Measurements from ENCODE around the gene MYZAP. TPM values are rescaled to one million over a fixed set of nuclear protein-coding genes. Genes with fewer than 3 reads are reported as not detected.

MYZAP gene
- total RNA-seq, 1 experiment from 2014 or later: 0.68 TPM

DNA sequence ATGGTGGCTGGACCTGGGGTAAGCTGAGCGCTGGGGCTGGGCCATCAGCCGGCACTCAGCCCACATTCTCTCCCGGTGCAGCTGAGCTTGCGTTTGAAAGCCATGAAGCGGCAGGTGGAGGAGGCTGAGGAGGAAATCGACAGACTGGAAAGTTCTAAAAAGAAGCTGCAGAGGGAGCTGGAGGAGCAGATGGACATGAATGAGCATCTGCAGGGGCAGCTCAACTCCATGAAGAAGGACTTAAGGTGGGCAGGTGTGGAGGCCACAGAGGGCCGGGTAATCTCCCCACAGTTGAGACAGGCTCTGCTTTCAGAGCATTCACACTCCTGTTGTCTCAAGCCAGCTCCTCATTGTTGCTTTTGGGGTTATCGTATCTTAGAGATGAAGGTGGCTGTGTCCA lies 45.7 kb upstream of the MYZAP start (continued):
- TF ChIP-seq ZNF121 (CRISPR knock-in tag; IDR thresholded peaks at IDR 0.05): no peak
- no peak for TF ChIP-seq RELA (CRISPR knock-in tag; IDR thresholded peaks at IDR 0.05; ENCODE audit: borderline replicate concordance)
- TF ChIP-seq, protein P1, sequence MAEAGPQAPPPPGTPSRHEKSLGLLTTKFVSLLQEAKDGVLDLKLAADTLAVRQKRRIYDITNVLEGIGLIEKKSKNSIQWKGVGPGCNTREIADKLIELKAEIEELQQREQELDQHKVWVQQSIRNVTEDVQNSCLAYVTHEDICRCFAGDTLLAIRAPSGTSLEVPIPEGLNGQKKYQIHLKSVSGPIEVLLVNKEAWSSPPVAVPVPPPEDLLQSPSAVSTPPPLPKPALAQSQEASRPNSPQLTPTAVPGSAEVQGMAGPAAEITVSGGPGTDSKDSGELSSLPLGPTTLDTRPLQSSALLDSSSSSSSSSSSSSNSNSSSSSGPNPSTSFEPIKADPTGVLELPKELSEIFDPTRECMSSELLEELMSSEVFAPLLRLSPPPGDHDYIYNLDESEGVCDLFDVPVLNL (CRISPR knock-in tag; IDR thresholded peaks at IDR 0.05; ENCODE audit: borderline replicate concordance, low read depth): no peak
- TF ChIP-seq, protein P2, sequence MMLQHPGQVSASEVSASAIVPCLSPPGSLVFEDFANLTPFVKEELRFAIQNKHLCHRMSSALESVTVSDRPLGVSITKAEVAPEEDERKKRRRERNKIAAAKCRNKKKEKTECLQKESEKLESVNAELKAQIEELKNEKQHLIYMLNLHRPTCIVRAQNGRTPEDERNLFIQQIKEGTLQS (CRISPR knock-in tag; conservative IDR thresholded peaks at IDR 0.05): no peak
- no peak for TF ChIP-seq GABPB1 (CRISPR knock-in tag; IDR thresholded peaks at IDR 0.05)

DNA sequence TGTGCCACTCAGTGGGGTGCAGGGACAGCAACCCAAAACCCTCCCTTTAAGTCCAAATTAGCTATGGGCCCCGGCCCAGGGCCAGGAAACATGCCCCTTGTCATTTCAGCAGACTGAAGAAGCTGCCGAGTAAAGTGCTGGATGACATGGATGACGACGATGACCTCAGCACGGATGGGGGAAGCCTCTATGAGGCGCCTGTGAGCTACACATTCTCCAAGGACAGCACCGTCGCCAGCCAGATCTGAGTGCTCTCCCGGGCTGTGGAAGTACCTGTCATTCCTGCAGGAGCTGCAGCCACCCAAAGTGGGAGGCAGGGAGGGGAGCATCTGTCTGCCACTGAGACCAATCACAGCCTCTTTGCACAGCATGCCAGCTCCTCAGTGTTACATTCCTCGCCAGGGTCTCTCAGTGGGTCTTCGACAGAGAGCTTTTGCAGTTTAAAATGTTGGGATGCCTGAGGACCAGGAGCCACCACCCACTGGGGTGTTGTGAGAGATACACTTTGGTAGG lies 44.4 kb upstream of the MYZAP start:
- ATAC-seq (no peak), DNase-seq (ENCODE audit: low spot score) (no peak)
- ChIA-PET CTCF (interaction anchor here (0.7 to 3.9 kb wide), 8 partner anchors 13 to 400 kb away, joined by 3 to 21 read pairs (median 4); no protein-coding TSS in a partner anchor), POLR2A (no interaction called here)
- Mint-ChIP-seq H3K36me3 (peaks cover 75% of the 10 kb centered on the region), H3K4me3 (no peak overlapping the region), H3K27ac (no peak overlapping the region), H3K9me3 (no peaks in the 10 kb centered on the region), H3K27me3 (ENCODE audit: low read depth) (no peaks in the 10 kb centered on the region), H3K4me1 (peaks cover 17% of the 10 kb centered on the region)
- TF ChIP-seq, protein P3, sequence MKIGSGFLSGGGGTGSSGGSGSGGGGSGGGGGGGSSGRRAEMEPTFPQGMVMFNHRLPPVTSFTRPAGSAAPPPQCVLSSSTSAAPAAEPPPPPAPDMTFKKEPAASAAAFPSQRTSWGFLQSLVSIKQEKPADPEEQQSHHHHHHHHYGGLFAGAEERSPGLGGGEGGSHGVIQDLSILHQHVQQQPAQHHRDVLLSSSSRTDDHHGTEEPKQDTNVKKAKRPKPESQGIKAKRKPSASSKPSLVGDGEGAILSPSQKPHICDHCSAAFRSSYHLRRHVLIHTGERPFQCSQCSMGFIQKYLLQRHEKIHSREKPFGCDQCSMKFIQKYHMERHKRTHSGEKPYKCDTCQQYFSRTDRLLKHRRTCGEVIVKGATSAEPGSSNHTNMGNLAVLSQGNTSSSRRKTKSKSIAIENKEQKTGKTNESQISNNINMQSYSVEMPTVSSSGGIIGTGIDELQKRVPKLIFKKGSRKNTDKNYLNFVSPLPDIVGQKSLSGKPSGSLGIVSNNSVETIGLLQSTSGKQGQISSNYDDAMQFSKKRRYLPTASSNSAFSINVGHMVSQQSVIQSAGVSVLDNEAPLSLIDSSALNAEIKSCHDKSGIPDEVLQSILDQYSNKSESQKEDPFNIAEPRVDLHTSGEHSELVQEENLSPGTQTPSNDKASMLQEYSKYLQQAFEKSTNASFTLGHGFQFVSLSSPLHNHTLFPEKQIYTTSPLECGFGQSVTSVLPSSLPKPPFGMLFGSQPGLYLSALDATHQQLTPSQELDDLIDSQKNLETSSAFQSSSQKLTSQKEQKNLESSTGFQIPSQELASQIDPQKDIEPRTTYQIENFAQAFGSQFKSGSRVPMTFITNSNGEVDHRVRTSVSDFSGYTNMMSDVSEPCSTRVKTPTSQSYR (CRISPR knock-in tag; IDR thresholded peaks at IDR 0.05): no peak
- TF ChIP-seq, protein P4, sequence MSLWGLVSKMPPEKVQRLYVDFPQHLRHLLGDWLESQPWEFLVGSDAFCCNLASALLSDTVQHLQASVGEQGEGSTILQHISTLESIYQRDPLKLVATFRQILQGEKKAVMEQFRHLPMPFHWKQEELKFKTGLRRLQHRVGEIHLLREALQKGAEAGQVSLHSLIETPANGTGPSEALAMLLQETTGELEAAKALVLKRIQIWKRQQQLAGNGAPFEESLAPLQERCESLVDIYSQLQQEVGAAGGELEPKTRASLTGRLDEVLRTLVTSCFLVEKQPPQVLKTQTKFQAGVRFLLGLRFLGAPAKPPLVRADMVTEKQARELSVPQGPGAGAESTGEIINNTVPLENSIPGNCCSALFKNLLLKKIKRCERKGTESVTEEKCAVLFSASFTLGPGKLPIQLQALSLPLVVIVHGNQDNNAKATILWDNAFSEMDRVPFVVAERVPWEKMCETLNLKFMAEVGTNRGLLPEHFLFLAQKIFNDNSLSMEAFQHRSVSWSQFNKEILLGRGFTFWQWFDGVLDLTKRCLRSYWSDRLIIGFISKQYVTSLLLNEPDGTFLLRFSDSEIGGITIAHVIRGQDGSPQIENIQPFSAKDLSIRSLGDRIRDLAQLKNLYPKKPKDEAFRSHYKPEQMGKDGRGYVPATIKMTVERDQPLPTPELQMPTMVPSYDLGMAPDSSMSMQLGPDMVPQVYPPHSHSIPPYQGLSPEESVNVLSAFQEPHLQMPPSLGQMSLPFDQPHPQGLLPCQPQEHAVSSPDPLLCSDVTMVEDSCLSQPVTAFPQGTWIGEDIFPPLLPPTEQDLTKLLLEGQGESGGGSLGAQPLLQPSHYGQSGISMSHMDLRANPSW (CRISPR knock-in tag; conservative IDR thresholded peaks at IDR 0.05; ENCODE audit: low read depth): no peak
- no peak for TF ChIP-seq ZNF423 (CRISPR knock-in tag; IDR thresholded peaks at IDR 0.05)

DNA sequence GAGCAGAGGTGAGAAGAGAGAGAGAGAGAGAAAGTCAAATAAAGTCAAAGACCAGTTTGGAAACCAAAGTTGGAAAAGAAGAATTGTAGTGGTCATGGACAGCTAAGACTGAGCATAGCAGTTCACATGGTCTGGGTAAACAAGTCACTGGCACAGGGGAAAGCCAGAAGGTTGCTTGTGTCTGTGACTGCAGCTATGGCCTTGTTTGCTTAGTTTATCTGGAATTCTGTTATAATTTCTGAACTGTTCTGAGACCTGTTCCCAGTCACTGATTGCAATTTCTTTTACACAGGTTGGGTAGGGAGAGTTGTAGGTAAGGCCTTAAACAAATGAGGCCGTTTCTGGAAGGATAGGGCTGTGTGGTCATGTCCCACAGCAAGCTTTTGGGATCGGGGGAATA lies 43.4 kb upstream of the MYZAP start:
- DNase-seq (ENCODE audit: low spot score) (no peak), ATAC-seq (no peak)
- no peaks in the 10 kb centered on the region for H3K27me3 Mint-ChIP-seq (ENCODE audit: low read depth)
- peaks cover 72% of the 10 kb centered on the region for H3K36me3 Mint-ChIP-seq
- ChIA-PET CTCF (interaction anchor here (1.1 to 3.9 kb wide), 3 partner anchors 12 to 207 kb away, joined by 3 to 21 read pairs (median 8); no protein-coding TSS in a partner anchor), POLR2A (no interaction called here)
- no peak overlapping the region for H3K4me3 Mint-ChIP-seq
- peaks cover 21% of the 10 kb centered on the region for H3K4me1 Mint-ChIP-seq
- peak overlapping the region; percentile 5; the same call in 1 of the 2 replicates for H3K27ac Mint-ChIP-seq
- no peaks in the 10 kb centered on the region for H3K9me3 Mint-ChIP-seq
- TF ChIP-seq, protein P5, sequence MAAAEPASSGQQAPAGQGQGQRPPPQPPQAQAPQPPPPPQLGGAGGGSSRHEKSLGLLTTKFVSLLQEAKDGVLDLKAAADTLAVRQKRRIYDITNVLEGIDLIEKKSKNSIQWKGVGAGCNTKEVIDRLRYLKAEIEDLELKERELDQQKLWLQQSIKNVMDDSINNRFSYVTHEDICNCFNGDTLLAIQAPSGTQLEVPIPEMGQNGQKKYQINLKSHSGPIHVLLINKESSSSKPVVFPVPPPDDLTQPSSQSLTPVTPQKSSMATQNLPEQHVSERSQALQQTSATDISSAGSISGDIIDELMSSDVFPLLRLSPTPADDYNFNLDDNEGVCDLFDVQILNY (CRISPR knock-in tag; IDR thresholded peaks at IDR 0.05): no peak
- TF ChIP-seq, protein P6, sequence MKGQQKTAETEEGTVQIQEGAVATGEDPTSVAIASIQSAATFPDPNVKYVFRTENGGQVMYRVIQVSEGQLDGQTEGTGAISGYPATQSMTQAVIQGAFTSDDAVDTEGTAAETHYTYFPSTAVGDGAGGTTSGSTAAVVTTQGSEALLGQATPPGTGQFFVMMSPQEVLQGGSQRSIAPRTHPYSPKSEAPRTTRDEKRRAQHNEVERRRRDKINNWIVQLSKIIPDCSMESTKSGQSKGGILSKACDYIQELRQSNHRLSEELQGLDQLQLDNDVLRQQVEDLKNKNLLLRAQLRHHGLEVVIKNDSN (CRISPR knock-in tag; IDR thresholded peaks at IDR 0.05): no peak
- TF ChIP-seq ZNF138 (CRISPR knock-in tag; conservative IDR thresholded peaks at IDR 0.05) (no peak), CBFB (CRISPR knock-in tag; IDR thresholded peaks at IDR 0.05; ENCODE audit: low read depth) (no peak), ZNF219 (CRISPR knock-in tag; IDR thresholded peaks at IDR 0.05; ENCODE audit: borderline replicate concordance) (no peak), IRF2 (CRISPR knock-in tag; IDR thresholded peaks at IDR 0.05; ENCODE audit: borderline replicate concordance, low read depth) (no peak), ZNF423 (CRISPR knock-in tag; IDR thresholded peaks at IDR 0.05) (no peak)
- TF ChIP-seq, protein P7, sequence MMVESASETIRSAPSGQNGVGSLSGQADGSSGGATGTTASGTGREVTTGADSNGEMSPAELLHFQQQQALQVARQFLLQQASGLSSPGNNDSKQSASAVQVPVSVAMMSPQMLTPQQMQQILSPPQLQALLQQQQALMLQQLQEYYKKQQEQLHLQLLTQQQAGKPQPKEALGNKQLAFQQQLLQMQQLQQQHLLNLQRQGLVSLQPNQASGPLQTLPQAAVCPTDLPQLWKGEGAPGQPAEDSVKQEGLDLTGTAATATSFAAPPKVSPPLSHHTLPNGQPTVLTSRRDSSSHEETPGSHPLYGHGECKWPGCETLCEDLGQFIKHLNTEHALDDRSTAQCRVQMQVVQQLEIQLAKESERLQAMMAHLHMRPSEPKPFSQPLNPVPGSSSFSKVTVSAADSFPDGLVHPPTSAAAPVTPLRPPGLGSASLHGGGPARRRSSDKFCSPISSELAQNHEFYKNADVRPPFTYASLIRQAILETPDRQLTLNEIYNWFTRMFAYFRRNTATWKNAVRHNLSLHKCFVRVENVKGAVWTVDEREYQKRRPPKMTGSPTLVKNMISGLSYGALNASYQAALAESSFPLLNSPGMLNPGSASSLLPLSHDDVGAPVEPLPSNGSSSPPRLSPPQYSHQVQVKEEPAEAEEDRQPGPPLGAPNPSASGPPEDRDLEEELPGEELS (CRISPR knock-in tag; IDR thresholded peaks at IDR 0.05): no peak
- TF ChIP-seq, protein P8, sequence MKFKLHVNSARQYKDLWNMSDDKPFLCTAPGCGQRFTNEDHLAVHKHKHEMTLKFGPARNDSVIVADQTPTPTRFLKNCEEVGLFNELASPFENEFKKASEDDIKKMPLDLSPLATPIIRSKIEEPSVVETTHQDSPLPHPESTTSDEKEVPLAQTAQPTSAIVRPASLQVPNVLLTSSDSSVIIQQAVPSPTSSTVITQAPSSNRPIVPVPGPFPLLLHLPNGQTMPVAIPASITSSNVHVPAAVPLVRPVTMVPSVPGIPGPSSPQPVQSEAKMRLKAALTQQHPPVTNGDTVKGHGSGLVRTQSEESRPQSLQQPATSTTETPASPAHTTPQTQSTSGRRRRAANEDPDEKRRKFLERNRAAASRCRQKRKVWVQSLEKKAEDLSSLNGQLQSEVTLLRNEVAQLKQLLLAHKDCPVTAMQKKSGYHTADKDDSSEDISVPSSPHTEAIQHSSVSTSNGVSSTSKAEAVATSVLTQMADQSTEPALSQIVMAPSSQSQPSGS (CRISPR knock-in tag; IDR thresholded peaks at IDR 0.05; ENCODE audit: borderline replicate concordance, low read depth): no peak
- TF ChIP-seq, protein P9, sequence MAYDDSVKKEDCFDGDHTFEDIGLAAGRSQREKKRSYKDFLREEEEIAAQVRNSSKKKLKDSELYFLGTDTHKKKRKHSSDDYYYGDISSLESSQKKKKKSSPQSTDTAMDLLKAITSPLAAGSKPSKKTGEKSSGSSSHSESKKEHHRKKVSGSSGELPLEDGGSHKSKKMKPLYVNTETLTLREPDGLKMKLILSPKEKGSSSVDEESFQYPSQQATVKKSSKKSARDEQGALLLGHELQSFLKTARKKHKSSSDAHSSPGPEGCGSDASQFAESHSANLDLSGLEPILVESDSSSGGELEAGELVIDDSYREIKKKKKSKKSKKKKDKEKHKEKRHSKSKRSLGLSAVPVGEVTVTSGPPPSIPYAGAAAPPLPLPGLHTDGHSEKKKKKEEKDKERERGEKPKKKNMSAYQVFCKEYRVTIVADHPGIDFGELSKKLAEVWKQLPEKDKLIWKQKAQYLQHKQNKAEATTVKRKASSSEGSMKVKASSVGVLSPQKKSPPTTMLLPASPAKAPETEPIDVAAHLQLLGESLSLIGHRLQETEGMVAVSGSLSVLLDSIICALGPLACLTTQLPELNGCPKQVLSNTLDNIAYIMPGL (CRISPR knock-in tag; IDR thresholded peaks at IDR 0.05): no peak
